ENCODE measurements around the gene LSM7.

LSM7 gene

GRCh38 chr19:2328401-2329148, at the start of gene LSM7, which contains the start of gene SPPL2B:
TSS of gene LSM7 (minus strand) at chr19:2328586. CDS start at chr19:2328566, 20 bp downstream.
TSS of gene SPPL2B (plus strand) at chr19:2328684. CDS start at chr19:2328710, 26 bp downstream.
- TF ChIP-seq, protein P1, sequence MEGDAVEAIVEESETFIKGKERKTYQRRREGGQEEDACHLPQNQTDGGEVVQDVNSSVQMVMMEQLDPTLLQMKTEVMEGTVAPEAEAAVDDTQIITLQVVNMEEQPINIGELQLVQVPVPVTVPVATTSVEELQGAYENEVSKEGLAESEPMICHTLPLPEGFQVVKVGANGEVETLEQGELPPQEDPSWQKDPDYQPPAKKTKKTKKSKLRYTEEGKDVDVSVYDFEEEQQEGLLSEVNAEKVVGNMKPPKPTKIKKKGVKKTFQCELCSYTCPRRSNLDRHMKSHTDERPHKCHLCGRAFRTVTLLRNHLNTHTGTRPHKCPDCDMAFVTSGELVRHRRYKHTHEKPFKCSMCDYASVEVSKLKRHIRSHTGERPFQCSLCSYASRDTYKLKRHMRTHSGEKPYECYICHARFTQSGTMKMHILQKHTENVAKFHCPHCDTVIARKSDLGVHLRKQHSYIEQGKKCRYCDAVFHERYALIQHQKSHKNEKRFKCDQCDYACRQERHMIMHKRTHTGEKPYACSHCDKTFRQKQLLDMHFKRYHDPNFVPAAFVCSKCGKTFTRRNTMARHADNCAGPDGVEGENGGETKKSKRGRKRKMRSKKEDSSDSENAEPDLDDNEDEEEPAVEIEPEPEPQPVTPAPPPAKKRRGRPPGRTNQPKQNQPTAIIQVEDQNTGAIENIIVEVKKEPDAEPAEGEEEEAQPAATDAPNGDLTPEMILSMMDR (conservative IDR thresholded peaks at IDR 0.05), result no peak
- peak within 1 kb of the TSS; percentile 84 for H3K27ac ChIP-seq

DNA sequence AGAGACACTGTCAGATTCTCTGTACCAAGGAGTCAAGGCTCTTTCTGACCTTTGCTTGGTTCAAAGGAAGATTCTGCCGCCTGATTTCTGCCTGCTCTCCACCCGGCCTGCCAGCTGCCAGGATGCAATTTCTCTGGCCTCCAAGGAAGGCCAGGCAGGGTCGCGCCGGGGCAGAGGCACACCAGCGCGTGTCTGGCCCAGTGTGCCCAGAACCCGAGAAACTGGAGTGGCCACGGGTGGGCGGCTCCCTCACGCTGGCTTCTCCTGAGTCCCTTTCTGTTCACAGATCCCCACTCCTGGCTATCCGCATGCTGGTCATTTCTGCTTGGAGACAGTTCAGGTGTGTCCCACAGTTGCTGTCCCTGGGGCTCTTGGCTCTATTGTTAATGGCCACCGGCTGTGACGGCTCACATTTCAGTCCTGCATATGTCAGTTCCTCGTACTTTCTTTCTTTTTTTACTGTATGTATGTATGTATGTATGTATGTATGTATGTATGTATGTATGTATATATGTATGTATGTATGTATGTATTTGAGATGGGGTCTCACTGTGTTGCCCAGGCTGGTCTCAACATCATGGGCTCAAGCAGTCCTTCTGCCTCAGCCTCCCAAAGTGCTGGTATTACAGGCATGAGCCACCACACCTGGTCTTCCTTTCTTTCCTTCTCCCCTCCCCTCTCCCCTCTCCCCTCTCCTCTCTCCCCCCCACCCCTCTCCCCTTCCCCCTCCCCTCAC, 48.6 kb upstream of the LSM7 start:
- no peak overlapping the region for H3K27ac ChIP-seq
- TF ChIP-seq, protein P1 (conservative IDR thresholded peaks at IDR 0.05), result no peak

DNA sequence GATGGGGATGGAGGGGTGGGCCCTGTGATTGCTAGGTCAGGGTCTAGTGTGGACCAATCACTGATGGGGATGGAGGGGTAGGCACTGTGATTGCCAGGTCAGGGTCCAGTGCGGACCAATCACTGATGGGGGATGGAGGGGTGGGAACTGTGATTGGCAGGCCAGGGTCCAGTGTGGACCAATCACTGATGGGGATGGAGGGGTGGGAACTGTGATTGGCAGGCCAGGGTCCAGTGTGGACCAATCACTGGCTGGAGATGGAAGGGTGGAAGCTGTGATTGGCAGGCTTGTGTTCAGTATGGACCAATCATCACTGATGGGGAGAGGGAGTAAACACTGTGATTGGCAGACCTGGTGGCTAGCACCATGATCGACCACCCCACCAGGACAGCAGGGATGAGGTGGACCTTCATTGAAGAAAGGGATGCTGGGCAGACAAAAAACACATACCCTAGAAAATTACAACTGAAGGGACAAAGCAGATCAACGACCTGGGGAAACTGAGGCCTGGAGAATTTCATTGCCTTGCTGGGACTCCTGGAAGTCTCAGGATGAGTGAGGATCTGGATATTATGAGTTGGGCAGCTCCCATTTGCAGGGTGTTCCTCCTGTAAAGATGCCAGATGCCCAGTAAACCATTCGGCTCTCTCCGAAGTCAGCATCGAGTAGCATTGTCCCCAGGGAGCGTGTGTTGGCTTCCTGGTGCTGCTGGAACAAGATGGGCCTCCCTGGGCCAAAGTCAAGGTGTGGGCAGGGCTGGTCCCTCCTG, 47.2 kb upstream of the LSM7 start:
- H3K27ac ChIP-seq, result no peak overlapping the region
- TF ChIP-seq, protein P1 (conservative IDR thresholded peaks at IDR 0.05), result no peak

- TF ChIP-seq, protein P1 (conservative IDR thresholded peaks at IDR 0.05), result no peak
- H3K27ac ChIP-seq, result no peak overlapping the region
Observed at GRCh38 chr19:2374808-2375207, 46.4 kb upstream of the LSM7 start.

DNA sequence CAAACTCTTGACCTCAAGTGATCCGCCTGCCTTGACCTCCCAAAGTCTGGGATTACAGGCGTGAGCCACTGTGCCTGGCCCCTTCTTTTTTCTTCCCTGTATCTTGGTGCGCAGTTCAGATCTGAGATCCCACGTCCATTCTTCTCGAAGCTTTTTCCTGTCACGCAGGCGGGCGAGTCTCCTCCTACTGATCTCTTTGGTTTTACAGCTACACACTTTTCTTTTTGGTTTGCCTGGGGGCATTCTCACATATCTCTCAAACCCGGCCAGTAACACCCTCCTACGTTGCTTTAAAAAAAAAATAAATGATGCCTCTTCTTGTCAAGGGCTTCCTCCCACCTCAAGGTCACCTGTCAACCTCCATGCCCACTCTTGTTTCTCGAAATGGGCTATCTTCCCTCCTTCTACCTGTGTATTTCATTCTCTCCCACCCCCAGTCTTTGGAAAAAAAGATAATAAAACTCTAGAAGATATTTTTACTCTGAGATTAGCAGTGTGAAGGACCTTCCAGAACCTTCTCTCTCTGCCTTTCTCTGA, 43.8 kb upstream of the LSM7 start:
- H3K27ac ChIP-seq, result no peak overlapping the region
- TF ChIP-seq, protein P1 (conservative IDR thresholded peaks at IDR 0.05), result no peak

DNA sequence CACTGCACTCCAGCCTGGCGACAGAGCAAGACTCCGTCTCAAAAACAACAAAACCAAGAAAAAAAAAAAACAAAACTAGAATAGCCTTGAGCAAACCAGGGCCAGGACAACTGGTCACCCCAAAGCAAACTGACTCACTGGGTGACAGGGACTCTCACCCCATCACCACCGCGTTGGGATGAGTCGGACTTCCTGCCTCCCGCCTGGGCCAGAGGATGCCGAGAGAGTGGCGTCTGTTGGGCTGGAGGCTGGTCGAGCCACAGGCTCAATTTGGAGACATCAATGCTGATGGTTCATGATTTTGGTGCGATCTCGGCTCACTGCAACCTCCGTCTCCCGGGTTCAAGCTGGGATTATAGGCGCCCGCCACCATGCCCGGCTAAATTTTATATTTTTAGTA, 43.3 kb upstream of the LSM7 start:
- TF ChIP-seq, protein P1 (conservative IDR thresholded peaks at IDR 0.05), result no peak
- no peak overlapping the region for H3K27ac ChIP-seq

All from VCaP (cell line).